Natural killer cell (primary cell): ENCODE results near the gene CACNA1C. TPM values are rescaled to one million over a fixed set of nuclear protein-coding genes. Genes with fewer than 3 reads are reported as not detected.

Experiments used
- ATAC-seq, 3 donors: fragments of 150-1000 bp in 2 of 3; fragments of 200-7000 bp in 1 of 3; cut with Tn5 transposase; 1 replicate in 1 of 3; 2 replicates in 2 of 3; pipeline ENCODE4 v1.10.0; 2021; ENCODE audit warnings: mild to moderate bottlenecking in 2 of 3, moderate library complexity in 2 of 3
- DNase-seq, 2 donors: peaks; one replicate each; pipeline versions ENCODE4 v3.0.0 to v3.0.0-alpha.2; 2013 to 2021; ENCODE audit warnings: mixed read lengths in 1 of 2
- H3K27ac ChIP-seq: one replicate; pipeline ENCODE4 v1.5.1; 2013; ENCODE audit warnings: mild to moderate bottlenecking, low read length
- H3K27me3 ChIP-seq: one replicate; pipeline ENCODE4 v1.6.1; 2013; ENCODE audit warnings: low read length; ENCODE audit not compliant: control insufficient read depth, insufficient read depth
- H3K36me3 ChIP-seq: one replicate; pipeline ENCODE4 v1.6.1; 2013; ENCODE audit warnings: low read length; ENCODE audit not compliant: control insufficient read depth, insufficient read depth
- H3K4me1 ChIP-seq: one replicate; pipeline ENCODE4 v1.6.1; 2013; ENCODE audit warnings: low read length; ENCODE audit not compliant: control insufficient read depth, insufficient read depth
- H3K4me3 ChIP-seq: one replicate; pipeline ENCODE4 v1.5.1; 2013; ENCODE audit warnings: low read length
- H3K9me3 ChIP-seq: one replicate; pipeline ENCODE4 v1.6.1; 2013; ENCODE audit warnings: low read length; ENCODE audit not compliant: control insufficient read depth, insufficient read depth
- H3K27ac Mint-ChIP-seq, 2 donors: one replicate each; pipeline ENCODE4 v1.8.0; 2022; ENCODE audit warnings: mild to moderate bottlenecking in 2 of 2, mixed read lengths in 2 of 2, moderate library complexity in 1 of 2
- H3K27me3 Mint-ChIP-seq, 2 donors: one replicate each; pipeline ENCODE4 v1.8.0; 2022; ENCODE audit warnings: low read depth in 2 of 2, mixed read lengths in 2 of 2
- H3K36me3 Mint-ChIP-seq: one replicate; pipeline ENCODE4 v1.8.0; 2022; ENCODE audit warnings: mixed read lengths
- H3K4me1 Mint-ChIP-seq, 2 donors: one replicate each; pipeline ENCODE4 v1.8.0; 2022; ENCODE audit warnings: mixed read lengths in 2 of 2
- H3K4me3 Mint-ChIP-seq: one replicate; pipeline ENCODE4 v1.8.0; 2022; ENCODE audit warnings: mild to moderate bottlenecking, moderate library complexity, mixed read lengths
- H3K9me3 Mint-ChIP-seq, 2 donors: one replicate each; pipeline ENCODE4 v1.8.0; 2022; ENCODE audit warnings: mixed read lengths in 2 of 2
- CTCF ChIP-seq: fragments of 200-600 bp; IDR thresholded peaks from one replicate; pipeline ENCODE4 v1.8.0; 2022; ENCODE audit warnings: antibody characterized with exemption
- WGBS: methylation state at CpG from one replicate; pipeline ENCODE4 v1.1.7; 2013; ENCODE audit warnings: missing lambda C conversion rate; ENCODE audit not compliant: insufficient coverage; 5-methylcytosine and 5-hydroxymethylcytosine counted together
- intact Hi-C: fragments of 100-400 bp; cut with micrococcal nuclease; formaldehyde crosslinking; loops from one replicate; pipeline ENCODE4 v1.14.2; 2022
- total RNA-seq, 4 donors: library from RNA; stranded (reverse); fragments of 120-200 nt in 1 of 4; gene quantifications; one replicate each; pipeline versions ENCODE4 v1.2.3 to v1.2.4, GENCODE V29; 2013 to 2022

CACNA1C gene
- total RNA-seq, 3 donors from 2014 or later (not counting 1 experiment from before 2014, with no cell fraction given), result 0.07 to 0.35 (median 0.08) TPM

GRCh38 chr12:2410496-2410895, 357.7 kb downstream of the CACNA1C start:
- Mint-ChIP-seq H3K9me3 (no peaks in the 10 kb centered on the region), H3K27me3 (no peaks in the 10 kb centered on the region), H3K4me1 (no peaks in the 10 kb centered on the region), H3K4me3 (no peak overlapping the region), H3K36me3 (no peaks in the 10 kb centered on the region), H3K27ac (no peak overlapping the region)
- TF ChIP-seq CTCF, result no peak
- no peak for DNase-seq
- no peak overlapping the region for H3K27ac ChIP-seq
- 91% methylated on average over 10 of the region's 10 CpGs for WGBS
- H3K36me3 ChIP-seq, result no peaks in the 10 kb centered on the region
- H3K27me3 ChIP-seq, result no peaks in the 10 kb centered on the region
- H3K9me3 ChIP-seq, result no peaks in the 10 kb centered on the region
- no peak overlapping the region for H3K4me3 ChIP-seq
- intact Hi-C loops, result no loop called here
- no peaks in the 10 kb centered on the region for H3K4me1 ChIP-seq
- ATAC-seq, result no peak

GRCh38 chr12:2411011-2411410, 358.2 kb downstream of the CACNA1C start:
- H3K27me3 Mint-ChIP-seq, result peaks cover 0 to 1% of the 10 kb centered on the region in 2 donors

GRCh38 chr12:2411616-2412304, 359.0 kb downstream of the CACNA1C start:
- H3K36me3 ChIP-seq, result no peaks in the 10 kb centered on the region
- no peaks in the 10 kb centered on the region for H3K9me3 Mint-ChIP-seq
- H3K4me1 Mint-ChIP-seq, result no peaks in the 10 kb centered on the region
- H3K36me3 Mint-ChIP-seq, result no peaks in the 10 kb centered on the region
- no peak for DNase-seq
- intact Hi-C loops, result no loop called here
- no peak for TF ChIP-seq CTCF
- WGBS, result 81% methylated on average over 12 of the region's 12 CpGs
- no peak overlapping the region for H3K27ac ChIP-seq
- no peak overlapping the region for H3K4me3 Mint-ChIP-seq
- H3K4me3 ChIP-seq, result no peak overlapping the region
- H3K27me3 Mint-ChIP-seq, result peaks cover 0 to 3% of the 10 kb centered on the region in 2 donors
- no peaks in the 10 kb centered on the region for H3K27me3 ChIP-seq
- ATAC-seq, result no peak
- no peak overlapping the region for H3K27ac Mint-ChIP-seq
- H3K9me3 ChIP-seq, result no peaks in the 10 kb centered on the region
- H3K4me1 ChIP-seq, result no peaks in the 10 kb centered on the region

More at GRCh38 chr12:2411011-2411410, 358.2 kb downstream of the CACNA1C start:
- Mint-ChIP-seq H3K36me3 (no peaks in the 10 kb centered on the region), H3K9me3 (no peaks in the 10 kb centered on the region), H3K4me1 (no peaks in the 10 kb centered on the region), H3K27ac (no peak overlapping the region), H3K4me3 (no peak overlapping the region)
- TF ChIP-seq CTCF, result no peak
- DNase-seq (no peak), ATAC-seq (no peak)
- Histone ChIP-seq H3K4me1 (no peaks in the 10 kb centered on the region), H3K27ac (no peak overlapping the region), H3K9me3 (no peaks in the 10 kb centered on the region), H3K27me3 (no peaks in the 10 kb centered on the region), H3K4me3 (no peak overlapping the region), H3K36me3 (no peaks in the 10 kb centered on the region)
- intact Hi-C loops, result no loop called here
- WGBS, result 88% methylated on average over 7 of the region's 7 CpGs

GRCh38 chr12:2412305-2412643, 359.5 kb downstream of the CACNA1C start:
- intact Hi-C loops, result no loop called here
- no peak for ATAC-seq
- no peaks in the 10 kb centered on the region for H3K9me3 Mint-ChIP-seq
- TF ChIP-seq CTCF, result no peak
- no peaks in the 10 kb centered on the region for H3K4me1 Mint-ChIP-seq
- peaks cover 0 to 3% of the 10 kb centered on the region in 2 donors for H3K27me3 Mint-ChIP-seq
- 87% methylated on average over 8 of the region's 9 CpGs for WGBS
- no peak overlapping the region for H3K4me3 Mint-ChIP-seq
- Histone ChIP-seq H3K9me3 (no peaks in the 10 kb centered on the region), H3K4me1 (no peaks in the 10 kb centered on the region), H3K4me3 (no peak overlapping the region), H3K27ac (no peak overlapping the region), H3K27me3 (no peaks in the 10 kb centered on the region), H3K36me3 (no peaks in the 10 kb centered on the region)
- no peak overlapping the region for H3K27ac Mint-ChIP-seq
- DNase-seq, result no peak
- H3K36me3 Mint-ChIP-seq, result no peaks in the 10 kb centered on the region
